Measurements from ENCODE around the gene ZNF549.
A peak's percentile ranks its signal among the peaks of the same experiment; 100 is the strongest.

ZNF549 gene

GRCh38 chr19:57566396-57567265 lies 39.5 kb downstream of the ZNF549 start:
- DNase-seq (ENCODE audit: low spot score) = no peak

GRCh38 chr19:57570707-57571106 lies 43.6 kb downstream of the ZNF549 start:
- no peak for DNase-seq (ENCODE audit: low spot score)

- DNase-seq (ENCODE audit: low spot score) = no peak
Measured at GRCh38 chr19:57572415-57572947, 45.3 kb downstream of the ZNF549 start.

- DNase-seq (ENCODE audit: low spot score) = no peak
Measured at GRCh38 chr19:57576661-57577060, 49.5 kb downstream of the ZNF549 start.

- peak; percentile 99 for DNase-seq (ENCODE audit: low spot score)
Measured at GRCh38 chr19:57578487-57579205, 51.5 kb downstream of the ZNF549 start, which contains the start of gene ZNF416. ZNF416 (minus strand) TSS chr19:57578911; CDS start chr19:57578704, 207 bp downstream.

- no peak for DNase-seq (ENCODE audit: low spot score)
Measured at GRCh38 chr19:57583104-57583520, 56.0 kb downstream of the ZNF549 start.

GRCh38 chr19:57583521-57584416 lies 56.6 kb downstream of the ZNF549 start, which contains the start of gene ZIK1:
ZIK1 (plus strand) TSS chr19:57584145; CDS start chr19:57584357, 212 bp downstream.
- DNase-seq (ENCODE audit: low spot score) = peak; percentile 81

GRCh38 chr19:57587529-57587928 lies 60.4 kb downstream of the ZNF549 start:
- no peak for DNase-seq (ENCODE audit: low spot score)

GRCh38 chr19:57599377-57599760 lies 72.2 kb downstream of the ZNF549 start:
- no peak for DNase-seq (ENCODE audit: low spot score)

- peak; percentile 92 for DNase-seq (ENCODE audit: low spot score)
Measured at GRCh38 chr19:57599761-57600383, 72.7 kb downstream of the ZNF549 start, which contains the start of gene ZNF530. ZNF530 (plus strand) TSS chr19:57599885; CDS start chr19:57604346, 4,461 bp downstream.

GRCh38 chr19:57606931-57607330 lies 79.8 kb downstream of the ZNF549 start:
- DNase-seq (ENCODE audit: low spot score) = no peak

All from HuH-7.5 (cell line).